Measurements from ENCODE around the gene UBE2F.

UBE2F gene

DNA sequence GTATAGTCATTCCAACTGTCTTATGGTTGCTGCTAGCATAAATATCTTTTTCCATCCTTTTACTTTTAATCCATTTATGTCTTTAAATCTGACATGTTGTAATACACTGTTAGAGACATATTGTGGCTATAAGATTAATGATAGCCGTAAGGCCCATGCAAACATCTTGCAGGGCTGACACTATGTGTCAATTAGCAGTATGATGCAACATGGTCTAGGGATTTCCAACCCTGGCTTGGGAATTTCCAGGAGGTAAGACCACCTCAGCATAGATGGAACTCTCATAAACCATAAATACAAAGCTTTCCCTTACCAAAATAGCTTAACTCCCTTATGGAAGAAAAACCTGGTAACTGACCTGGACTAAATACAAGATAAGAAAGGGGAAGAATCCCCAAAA is 110.5 kb downstream of the UBE2F start:
- DNase-seq (ENCODE audit: low read depth), result no peak
- in situ Hi-C loops (cut with HindIII; ENCODE audit: low sequenced_read_pairs), result no loop called here

DNA sequence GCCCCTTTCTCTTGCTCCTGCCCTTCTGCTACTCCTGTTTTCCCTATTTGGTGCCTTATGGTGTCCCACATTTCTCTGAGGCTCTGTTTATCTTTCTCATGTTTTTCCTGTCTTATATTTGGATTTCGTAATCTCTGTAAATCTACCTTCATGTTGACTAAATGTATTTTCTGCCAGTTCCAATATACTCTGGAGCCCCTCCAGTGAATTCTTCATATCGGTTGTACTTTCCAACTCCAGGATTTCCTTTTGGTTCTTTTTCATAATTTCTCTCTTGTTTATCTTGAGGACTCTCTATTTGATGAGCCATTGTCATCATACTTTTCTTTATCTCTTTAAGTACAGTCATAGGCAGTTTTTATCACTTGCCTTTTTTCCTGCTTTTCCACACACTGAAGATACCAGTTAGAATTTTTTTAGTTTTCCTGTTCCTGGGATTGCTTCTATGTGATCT is 113.1 kb downstream of the UBE2F start:
- DNase-seq (ENCODE audit: low read depth), result no peak
- H3K4me3 ChIP-seq (ENCODE audit: low read depth, low read length), result no peak overlapping the region
- in situ Hi-C loops (cut with HindIII; ENCODE audit: low sequenced_read_pairs), result no loop called here
- TF ChIP-seq, protein P1, sequence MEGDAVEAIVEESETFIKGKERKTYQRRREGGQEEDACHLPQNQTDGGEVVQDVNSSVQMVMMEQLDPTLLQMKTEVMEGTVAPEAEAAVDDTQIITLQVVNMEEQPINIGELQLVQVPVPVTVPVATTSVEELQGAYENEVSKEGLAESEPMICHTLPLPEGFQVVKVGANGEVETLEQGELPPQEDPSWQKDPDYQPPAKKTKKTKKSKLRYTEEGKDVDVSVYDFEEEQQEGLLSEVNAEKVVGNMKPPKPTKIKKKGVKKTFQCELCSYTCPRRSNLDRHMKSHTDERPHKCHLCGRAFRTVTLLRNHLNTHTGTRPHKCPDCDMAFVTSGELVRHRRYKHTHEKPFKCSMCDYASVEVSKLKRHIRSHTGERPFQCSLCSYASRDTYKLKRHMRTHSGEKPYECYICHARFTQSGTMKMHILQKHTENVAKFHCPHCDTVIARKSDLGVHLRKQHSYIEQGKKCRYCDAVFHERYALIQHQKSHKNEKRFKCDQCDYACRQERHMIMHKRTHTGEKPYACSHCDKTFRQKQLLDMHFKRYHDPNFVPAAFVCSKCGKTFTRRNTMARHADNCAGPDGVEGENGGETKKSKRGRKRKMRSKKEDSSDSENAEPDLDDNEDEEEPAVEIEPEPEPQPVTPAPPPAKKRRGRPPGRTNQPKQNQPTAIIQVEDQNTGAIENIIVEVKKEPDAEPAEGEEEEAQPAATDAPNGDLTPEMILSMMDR (IDR thresholded peaks at IDR 0.05; ENCODE audit: low read depth, low read length, missing control alignments), result no peak

More for the DNA sequence above, 110.5 kb downstream of the UBE2F start:
- TF ChIP-seq, protein P1 (IDR thresholded peaks at IDR 0.05; ENCODE audit: low read depth, low read length, missing control alignments), result no peak
- no peak overlapping the region for H3K4me3 ChIP-seq (ENCODE audit: low read depth, low read length)

DNA sequence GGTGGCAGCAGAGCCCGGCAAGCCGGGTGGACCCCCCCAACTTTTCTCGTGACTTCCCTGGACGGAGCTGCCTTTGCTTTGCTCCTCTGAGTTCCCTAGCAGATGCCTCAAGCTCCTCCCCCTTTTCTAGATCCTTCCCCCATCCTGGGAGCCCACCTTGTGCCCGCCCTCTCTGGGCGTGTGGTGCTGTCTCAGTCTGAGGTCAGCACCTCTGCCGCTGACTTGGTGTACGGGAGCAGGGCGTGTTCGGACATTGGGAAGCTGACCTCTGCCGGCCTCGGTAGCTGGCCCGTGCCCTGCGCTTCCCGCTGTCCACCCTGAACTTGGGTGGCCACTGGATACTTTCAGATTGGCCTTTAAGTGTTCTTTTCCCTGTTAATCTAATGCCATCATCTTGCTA is 113.7 kb downstream of the UBE2F start:
- DNase-seq (ENCODE audit: low read depth), result no peak
- in situ Hi-C loops (cut with HindIII; ENCODE audit: low sequenced_read_pairs), result no loop called here
- TF ChIP-seq, protein P1 (IDR thresholded peaks at IDR 0.05; ENCODE audit: low read depth, low read length, missing control alignments), result no peak
- H3K4me3 ChIP-seq (ENCODE audit: low read depth, low read length), result no peak overlapping the region

DNA sequence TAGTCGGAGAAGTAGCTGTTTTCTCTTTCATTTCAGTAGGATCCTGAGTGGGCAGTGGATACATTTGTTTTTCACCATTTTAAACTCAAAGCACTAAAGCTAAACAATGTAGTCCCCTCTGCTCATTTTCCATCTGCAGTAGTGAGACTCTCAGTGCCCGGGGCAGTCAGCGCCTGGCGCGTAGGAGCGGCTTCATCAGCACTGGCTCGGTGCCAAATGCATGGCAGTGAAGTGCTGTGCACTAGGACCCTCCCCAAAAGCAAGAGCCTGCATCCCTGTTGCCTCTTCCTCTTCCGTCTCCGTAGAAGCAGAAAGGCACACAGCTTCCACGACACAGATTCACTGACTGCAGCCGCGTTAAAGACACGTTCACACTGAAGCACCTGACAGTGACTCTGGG is 114.3 kb downstream of the UBE2F start:
- in situ Hi-C loops (cut with HindIII; ENCODE audit: low sequenced_read_pairs), result no loop called here
- TF ChIP-seq, protein P1 (IDR thresholded peaks at IDR 0.05; ENCODE audit: low read depth, low read length, missing control alignments), result no peak
- H3K4me3 ChIP-seq (ENCODE audit: low read depth, low read length), result no peak overlapping the region
- no peak for DNase-seq (ENCODE audit: low read depth)

DNA sequence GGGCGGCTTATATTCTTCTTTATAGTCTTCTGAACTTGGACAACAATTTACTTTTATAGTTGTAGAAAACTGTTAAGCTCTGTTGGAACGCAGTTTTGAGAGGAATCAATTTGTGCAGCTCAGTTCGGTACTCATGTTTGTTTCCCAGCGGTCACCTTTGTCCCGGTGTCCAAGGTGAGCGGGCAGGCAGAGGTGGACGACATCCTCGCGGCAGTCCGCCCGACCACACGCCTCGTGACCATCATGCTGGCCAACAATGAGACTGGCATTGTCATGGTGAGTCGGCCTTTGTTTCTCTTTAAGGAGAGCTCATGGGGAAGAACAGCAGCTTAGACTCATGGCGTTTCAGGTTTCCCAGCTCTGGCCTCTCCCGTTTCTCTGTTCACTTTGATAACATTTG is 114.7 kb downstream of the UBE2F start:
- DNase-seq (ENCODE audit: low read depth), result no peak
- H3K4me3 ChIP-seq (ENCODE audit: low read depth, low read length), result no peak overlapping the region
- in situ Hi-C loops (cut with HindIII; ENCODE audit: low sequenced_read_pairs), result no loop called here
- TF ChIP-seq, protein P1 (IDR thresholded peaks at IDR 0.05; ENCODE audit: low read depth, low read length, missing control alignments), result no peak

DNA sequence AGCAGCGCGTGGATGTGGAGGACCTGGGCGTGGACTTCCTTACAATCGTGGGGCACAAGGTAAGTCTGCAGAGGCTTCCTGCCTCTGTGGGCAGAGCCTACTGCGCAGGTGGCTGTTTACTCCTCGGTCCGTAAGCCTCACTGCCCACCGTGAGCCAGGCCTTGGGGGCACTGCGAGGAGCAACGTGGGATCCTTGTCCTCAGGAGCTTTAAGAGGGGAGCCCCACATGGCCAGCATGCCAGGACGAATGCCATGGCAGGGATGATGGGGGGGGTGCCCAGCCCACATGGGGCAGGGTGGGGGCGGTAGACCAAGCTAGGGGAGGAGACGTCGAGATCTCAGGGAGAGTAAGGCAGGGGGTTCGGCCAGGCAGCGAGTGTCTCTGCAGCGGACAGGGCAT is 115.3 kb downstream of the UBE2F start:
- no peak for DNase-seq (ENCODE audit: low read depth)
- in situ Hi-C loops (cut with HindIII; ENCODE audit: low sequenced_read_pairs), result no loop called here
- no peak overlapping the region for H3K4me3 ChIP-seq (ENCODE audit: low read depth, low read length)
- TF ChIP-seq, protein P1 (IDR thresholded peaks at IDR 0.05; ENCODE audit: low read depth, low read length, missing control alignments), result no peak

DNA sequence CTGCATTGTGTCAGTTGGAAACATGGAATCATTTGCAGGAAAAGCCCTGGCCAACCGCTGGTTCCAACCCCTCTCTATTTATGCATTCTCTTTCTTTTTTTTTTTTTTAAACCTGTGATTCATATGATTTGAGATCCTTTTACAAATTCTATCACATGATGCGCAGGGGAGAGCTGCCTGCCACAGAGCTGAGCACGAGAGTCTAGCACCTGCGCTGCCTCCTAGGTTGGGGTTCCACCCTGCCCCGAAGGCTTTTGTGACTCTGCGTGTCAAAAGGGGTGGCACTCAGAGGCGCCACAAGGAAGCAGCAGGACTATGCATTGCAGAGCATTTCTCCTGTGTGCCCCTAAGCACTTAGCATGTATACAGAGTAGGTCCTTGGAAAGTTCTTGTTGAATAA is 116.0 kb downstream of the UBE2F start:
- in situ Hi-C loops (cut with HindIII; ENCODE audit: low sequenced_read_pairs), result no loop called here
- H3K4me3 ChIP-seq (ENCODE audit: low read depth, low read length), result no peak overlapping the region
- no peak for DNase-seq (ENCODE audit: low read depth)
- TF ChIP-seq, protein P1 (IDR thresholded peaks at IDR 0.05; ENCODE audit: low read depth, low read length, missing control alignments), result no peak

All from astrocyte of the cerebellum (primary cell).